GM21717 (cell line): Measurements from ENCODE around the gene COX7A2L.
"Not testable (repeated sequence)": the region's sequence is repeated elsewhere in the genome, so short reads cannot be mapped to it uniquely, and the experiment has no call there.

ENCODE experiments used
- ATAC-seq: cut with Tn5 transposase; IDR thresholded peaks from one replicate; pipeline ENCODE4 v1.9.1; 2021; ENCODE audit warnings: mild to moderate bottlenecking, moderate library complexity; ENCODE audit not compliant: unreplicated experiment

Gene COX7A2L

GRCh38 chr2:42368817-42369531 lies 8.0 kb upstream of the COX7A2L start:
- ATAC-seq: no peak

GRCh38 chr2:42367835-42368234 lies 6.8 kb upstream of the COX7A2L start:
- ATAC-seq: no peak

GRCh38 chr2:42366411-42366810 lies 5.4 kb upstream of the COX7A2L start:
- no peak for ATAC-seq

GRCh38 chr2:42364658-42365057 lies 3.6 kb upstream of the COX7A2L start:
- no peak for ATAC-seq

GRCh38 chr2:42363413-42363812 lies 2.4 kb upstream of the COX7A2L start:
- no peak for ATAC-seq

- ATAC-seq: no peak
Observed at GRCh38 chr2:42361728-42362283, 789 bp upstream of the COX7A2L start.

GRCh38 chr2:42360493-42360889 lies 526 bp downstream of the COX7A2L start:
- ATAC-seq: no peak

GRCh38 chr2:42359965-42360483 lies 993 bp downstream of the COX7A2L start:
- ATAC-seq: no peak

- ATAC-seq: no peak
Observed at GRCh38 chr2:42359304-42359964, 1.6 kb downstream of the COX7A2L start.

- ATAC-seq: no peak
Observed at GRCh38 chr2:42353792-42354429, 7.1 kb downstream of the COX7A2L start.

- no peak for ATAC-seq
Observed at GRCh38 chr2:42351864-42352263, 9.2 kb downstream of the COX7A2L start.

- no peak for ATAC-seq
Observed at GRCh38 chr2:42350434-42351063, 10.5 kb downstream of the COX7A2L start.

- ATAC-seq: no peak
Observed at GRCh38 chr2:42348113-42348805, 12.8 kb downstream of the COX7A2L start.

GRCh38 chr2:42347518-42347917 lies 13.5 kb downstream of the COX7A2L start:
- not testable (repeated sequence) for ATAC-seq

- not testable (repeated sequence) for ATAC-seq
Observed at GRCh38 chr2:42346856-42347255, 14.2 kb downstream of the COX7A2L start.

- no peak for ATAC-seq
Observed at GRCh38 chr2:42345986-42346385, 15.0 kb downstream of the COX7A2L start.

GRCh38 chr2:42342795-42343241 lies 18.2 kb downstream of the COX7A2L start:
- no peak for ATAC-seq

GRCh38 chr2:42342061-42342794 lies 18.8 kb downstream of the COX7A2L start:
- no peak for ATAC-seq

- no peak for ATAC-seq
Observed at GRCh38 chr2:42340938-42341636, 19.9 kb downstream of the COX7A2L start.
